ENCODE data around the gene G6PD.

The G6PD gene

DNA sequence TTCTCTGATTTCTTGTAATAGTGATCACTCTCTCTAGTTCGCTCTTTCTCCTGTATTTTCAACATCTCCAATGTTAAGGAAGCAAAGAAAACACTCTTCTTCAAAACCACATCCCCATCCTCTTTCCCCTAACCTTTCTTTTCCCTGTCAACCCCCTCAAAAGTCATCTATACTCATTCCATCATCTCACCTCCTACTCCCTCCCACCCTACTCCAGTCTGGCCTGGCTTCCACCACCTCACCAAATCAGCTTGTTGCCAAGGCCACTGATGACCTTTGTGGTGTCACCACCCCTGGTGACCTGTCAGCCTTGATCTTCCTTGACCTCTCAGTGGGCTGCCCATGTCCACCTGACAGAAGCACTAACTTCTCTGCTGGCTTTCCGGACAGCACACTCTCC, 32.9 kb downstream of the G6PD start:
- TF ChIP-seq, protein P1, sequence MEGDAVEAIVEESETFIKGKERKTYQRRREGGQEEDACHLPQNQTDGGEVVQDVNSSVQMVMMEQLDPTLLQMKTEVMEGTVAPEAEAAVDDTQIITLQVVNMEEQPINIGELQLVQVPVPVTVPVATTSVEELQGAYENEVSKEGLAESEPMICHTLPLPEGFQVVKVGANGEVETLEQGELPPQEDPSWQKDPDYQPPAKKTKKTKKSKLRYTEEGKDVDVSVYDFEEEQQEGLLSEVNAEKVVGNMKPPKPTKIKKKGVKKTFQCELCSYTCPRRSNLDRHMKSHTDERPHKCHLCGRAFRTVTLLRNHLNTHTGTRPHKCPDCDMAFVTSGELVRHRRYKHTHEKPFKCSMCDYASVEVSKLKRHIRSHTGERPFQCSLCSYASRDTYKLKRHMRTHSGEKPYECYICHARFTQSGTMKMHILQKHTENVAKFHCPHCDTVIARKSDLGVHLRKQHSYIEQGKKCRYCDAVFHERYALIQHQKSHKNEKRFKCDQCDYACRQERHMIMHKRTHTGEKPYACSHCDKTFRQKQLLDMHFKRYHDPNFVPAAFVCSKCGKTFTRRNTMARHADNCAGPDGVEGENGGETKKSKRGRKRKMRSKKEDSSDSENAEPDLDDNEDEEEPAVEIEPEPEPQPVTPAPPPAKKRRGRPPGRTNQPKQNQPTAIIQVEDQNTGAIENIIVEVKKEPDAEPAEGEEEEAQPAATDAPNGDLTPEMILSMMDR (IDR thresholded peaks at IDR 0.05; ENCODE audit: low read length, missing control alignments), result no peak
- no peak for DNase-seq (ENCODE audit: low read depth)
- H3K4me3 ChIP-seq (replicated peaks; ENCODE audit: low read depth, low read length), result no peak overlapping the region

DNA sequence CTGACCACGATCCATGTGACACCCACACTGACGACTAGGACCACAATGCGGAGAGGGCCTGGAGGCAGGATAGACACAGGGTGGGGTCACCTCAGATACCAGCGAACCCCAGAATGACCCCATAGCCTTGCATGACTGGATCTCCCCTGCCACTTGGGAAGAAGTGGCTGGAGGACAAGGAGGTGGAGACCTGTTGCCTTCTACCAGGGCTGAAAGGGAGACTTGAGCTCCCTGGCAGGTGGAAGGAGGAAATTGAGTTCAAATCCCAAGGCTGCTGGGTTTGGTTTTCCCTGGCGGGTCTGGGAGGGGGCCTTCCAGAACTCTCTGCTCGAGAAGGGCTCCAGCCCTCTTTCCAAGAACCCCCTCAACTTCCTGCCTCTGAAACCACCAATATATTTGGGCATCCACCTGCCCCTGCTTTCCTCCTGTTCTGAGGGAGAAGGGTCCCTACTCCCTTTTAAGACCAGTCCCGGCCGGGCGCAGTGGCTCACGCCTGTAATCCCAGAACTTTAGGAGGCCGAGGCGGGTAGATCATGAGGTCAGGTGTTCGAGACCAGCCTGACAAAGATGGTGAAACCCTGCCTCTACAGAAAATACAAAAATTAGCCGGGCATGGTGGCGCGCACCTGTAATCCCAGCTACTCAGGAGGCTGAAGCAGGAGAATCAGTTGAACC, 33.6 kb downstream of the G6PD start:
- TF ChIP-seq, protein P1 (IDR thresholded peaks at IDR 0.05; ENCODE audit: low read length, missing control alignments), result no peak
- no peak overlapping the region for H3K4me3 ChIP-seq (replicated peaks; ENCODE audit: low read depth, low read length)
- no peak for DNase-seq (ENCODE audit: low read depth)

DNA sequence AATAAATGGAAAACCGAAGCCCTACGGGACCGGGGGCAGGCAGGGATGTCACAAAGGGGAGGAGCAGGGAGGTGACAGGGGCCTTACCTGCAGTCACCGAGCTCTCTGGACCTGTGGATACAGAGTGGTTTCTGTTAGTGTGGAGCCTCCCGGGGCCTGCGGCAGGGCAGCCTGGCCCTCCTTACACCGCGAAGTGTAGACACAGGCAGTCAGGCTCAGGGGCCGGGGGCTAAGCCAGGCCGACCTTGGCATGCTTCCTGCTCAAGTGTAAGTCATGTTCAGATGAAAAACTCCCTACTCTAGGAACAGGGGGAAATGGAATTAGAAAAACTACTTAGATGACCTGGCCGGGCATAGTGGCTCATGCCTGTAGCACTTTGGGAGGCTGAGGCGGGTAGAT, 34.9 kb downstream of the G6PD start:
- TF ChIP-seq, protein P1 (IDR thresholded peaks at IDR 0.05; ENCODE audit: low read length, missing control alignments), result no peak
- DNase-seq (ENCODE audit: low read depth), result no peak
- no peak overlapping the region for H3K4me3 ChIP-seq (replicated peaks; ENCODE audit: low read depth, low read length)

DNA sequence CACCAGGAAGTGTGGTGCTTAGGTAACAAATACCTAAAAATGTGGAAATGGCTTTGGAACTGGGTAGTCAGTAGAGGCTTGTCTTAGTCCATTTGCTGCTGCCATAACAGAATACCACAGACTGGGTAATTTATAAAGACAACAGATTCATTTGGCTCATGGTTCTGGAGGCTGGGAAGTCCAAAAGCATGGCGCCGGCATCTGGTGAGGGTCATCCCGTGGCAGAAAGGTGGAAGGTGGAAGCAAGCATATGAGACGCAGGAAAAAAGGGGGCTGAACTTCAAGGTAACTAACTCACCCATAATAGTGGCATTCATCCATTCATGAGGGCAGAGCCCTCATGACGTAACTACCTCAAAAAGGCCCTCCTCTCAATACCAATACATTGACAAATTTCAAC, 37.2 kb downstream of the G6PD start:
- H3K4me3 ChIP-seq (replicated peaks; ENCODE audit: low read depth, low read length), result no peak overlapping the region
- no peak for DNase-seq (ENCODE audit: low read depth)
- TF ChIP-seq, protein P1 (IDR thresholded peaks at IDR 0.05; ENCODE audit: low read length, missing control alignments), result no peak

DNA sequence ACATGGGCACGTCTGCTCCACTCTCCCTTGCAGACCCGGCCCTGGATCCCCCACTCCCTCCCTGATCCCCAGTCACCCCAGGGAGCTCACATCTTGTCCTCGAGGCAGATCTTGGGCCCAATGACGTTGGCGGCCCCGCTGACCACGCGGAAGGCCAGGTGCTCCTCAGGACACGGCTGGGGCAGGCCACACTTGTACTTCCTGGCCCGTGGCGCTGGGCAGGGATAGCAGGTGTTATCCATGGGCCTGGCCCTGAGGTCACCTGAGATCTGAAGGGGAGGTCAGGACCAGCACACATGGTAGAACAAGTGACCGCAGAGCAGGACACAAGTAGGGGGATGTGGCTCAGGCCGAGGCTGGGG, 38.3 kb downstream of the G6PD start:
- TF ChIP-seq, protein P1 (IDR thresholded peaks at IDR 0.05; ENCODE audit: low read length, missing control alignments), result no peak
- no peak for DNase-seq (ENCODE audit: low read depth)
- no peak overlapping the region for H3K4me3 ChIP-seq (replicated peaks; ENCODE audit: low read depth, low read length)

DNA sequence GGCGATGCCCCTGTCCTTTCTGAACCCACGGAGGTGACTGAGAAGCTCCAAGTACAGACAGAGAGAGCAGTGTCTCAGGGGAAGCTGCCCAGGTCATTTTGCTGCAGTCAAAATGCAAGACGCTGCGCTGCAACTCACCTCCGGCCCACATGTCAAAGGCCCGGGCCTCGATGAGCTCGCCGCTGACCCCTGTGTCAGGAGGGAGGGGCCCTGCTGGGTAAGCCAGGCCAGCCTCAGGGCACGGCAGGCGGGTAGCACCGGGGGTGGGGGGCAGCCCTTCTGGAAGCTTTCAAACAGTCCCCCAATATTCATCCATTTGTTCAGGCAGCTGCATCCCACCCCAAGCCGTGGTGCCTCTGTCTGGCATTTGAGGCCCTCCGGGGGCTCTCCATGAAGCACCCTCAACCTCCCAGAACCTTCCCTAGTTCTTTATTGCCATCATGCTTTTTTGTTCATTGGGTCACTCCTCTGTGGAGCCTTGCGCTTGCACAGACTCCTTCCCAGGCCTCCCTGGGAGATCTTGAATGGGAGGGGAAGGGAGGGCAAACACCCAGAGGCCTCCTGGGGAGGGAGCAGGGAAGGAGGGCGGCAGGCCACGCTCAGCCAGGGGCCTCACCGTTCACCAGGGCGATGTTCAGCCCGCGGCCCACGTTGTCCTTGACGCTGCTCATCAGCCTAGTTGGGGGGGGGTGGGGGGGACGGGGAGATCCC, 38.8 kb downstream of the G6PD start:
- no peak overlapping the region for H3K4me3 ChIP-seq (replicated peaks; ENCODE audit: low read depth, low read length)
- DNase-seq (ENCODE audit: low read depth), result no peak
- TF ChIP-seq, protein P1 (IDR thresholded peaks at IDR 0.05; ENCODE audit: low read length, missing control alignments), result no peak

Measured in fibroblast of pulmonary artery (primary cell).